Breast epithelium (tissue), 3 donors: Measurements from ENCODE around the gene CNKSR3.

Experiments
- CTCF ChIP-seq, 3 donors: fragments of 450-650 bp; IDR thresholded peaks; one replicate each; pipeline ENCODE4 v1.5.1; 2016 to 2017; ENCODE audit warnings: antibody characterized with exemption in 3 of 3, mild to moderate bottlenecking in 3 of 3, moderate library complexity in 3 of 3
- POLR2AphosphoS5 ChIP-seq, 3 donors: sonication (generic); formaldehyde crosslinking; IDR thresholded peaks; one replicate each; pipeline ENCODE4 v1.6.1; 2017; ENCODE audit warnings: antibody characterized with exemption in 3 of 3

GRCh38 chr6:154496186-154496585, 14.3 kb downstream of the CNKSR3 start:
- TF ChIP-seq POLR2AphosphoS5 (IDR thresholded peaks at IDR 0.05) = no peak
- no peak for TF ChIP-seq CTCF (IDR thresholded peaks at IDR 0.05)
